WTC11 (cell line): ENCODE results near the gene ARHGAP18. TPM values are rescaled to one million over a fixed set of nuclear protein-coding genes. Genes with fewer than 3 reads are reported as not detected.

ENCODE experiments used
- ATAC-seq: fragments of 200-7000 bp; cut with Tn5 transposase; 2 replicates; pipeline ENCODE4 v1.10.0; 2021; ENCODE audit warnings: mild to moderate bottlenecking, moderate library complexity
- CTCF ChIA-PET: fragments of 300-600 bp; sonication (Branson Sonifier 250); formaldehyde crosslinking; loops from one replicate; lab custom pipeline; 2021; ENCODE audit warnings: antibody characterized with exemption; lab: Charles Lee
- POLR2A ChIA-PET: fragments of 350-600 bp; sonication (Branson Sonifier 250); formaldehyde crosslinking; loops from one replicate; lab custom pipeline; 2021; ENCODE audit warnings: antibody characterized with exemption; lab: Charles Lee
- DNase-seq: peaks from one replicate; pipeline ENCODE4 v3.0.0; 2021; ENCODE audit warnings: low spot score
- H3K27ac Mint-ChIP-seq: 2 replicates; pipeline ENCODE4 v1.8.0; 2021; ENCODE audit warnings: mixed read lengths
- H3K27me3 Mint-ChIP-seq: 2 replicates; pipeline ENCODE4 v1.8.0; 2021; ENCODE audit warnings: low read depth, mild to moderate bottlenecking, moderate library complexity, mixed read lengths
- H3K36me3 Mint-ChIP-seq: 2 replicates; pipeline ENCODE4 v1.8.0; 2021; ENCODE audit warnings: mixed read lengths
- H3K4me1 Mint-ChIP-seq: 2 replicates; pipeline ENCODE4 v1.8.0; 2022; ENCODE audit warnings: mixed read lengths
- H3K4me3 Mint-ChIP-seq: 2 replicates; pipeline ENCODE4 v1.8.0; 2021; ENCODE audit warnings: mild to moderate bottlenecking, moderate library complexity, mixed read lengths
- H3K9me3 Mint-ChIP-seq: 2 replicates; pipeline ENCODE4 v1.8.0; 2021; ENCODE audit warnings: mixed read lengths
- CREM ChIP-seq: sonication (generic); formaldehyde crosslinking; IDR thresholded peaks from 2 replicates; pipeline ENCODE4 v1.8.1; 2022; ENCODE audit warnings: mild to moderate bottlenecking, missing genetic modification reagents, moderate library complexity
- ELF4 ChIP-seq: sonication (generic); formaldehyde crosslinking; IDR thresholded peaks from 2 replicates; pipeline ENCODE4 v1.8.1; 2022; ENCODE audit warnings: low read depth, mild to moderate bottlenecking, moderate library complexity, missing genetic modification reagents
- ERG ChIP-seq: fragments of 250-450 bp; sonication (Bioruptor Pico); IDR thresholded peaks from 2 replicates; pipeline ENCODE4 v1.8.0; 2021; ENCODE audit warnings: mild to moderate bottlenecking
- ESRRA ChIP-seq: sonication (generic); formaldehyde crosslinking; IDR thresholded peaks from 2 replicates; pipeline ENCODE4 v1.8.1; 2022; ENCODE audit warnings: mild to moderate bottlenecking, missing genetic modification reagents, borderline replicate concordance
- GABPB1 ChIP-seq: sonication (generic); formaldehyde crosslinking; IDR thresholded peaks from 2 replicates; pipeline ENCODE4 v1.8.1; 2023; ENCODE audit warnings: mild to moderate bottlenecking, missing genetic modification reagents
- HMGA2 ChIP-seq: fragments of 250-450 bp; sonication (Bioruptor Pico); IDR thresholded peaks from 2 replicates; pipeline ENCODE4 v1.4.0; 2021; ENCODE audit warnings: mild to moderate bottlenecking, moderate library complexity
- HMGXB4 ChIP-seq: sonication (generic); formaldehyde crosslinking; IDR thresholded peaks from 2 replicates; pipeline ENCODE4 v1.8.1; 2023; ENCODE audit warnings: mild to moderate bottlenecking, moderate library complexity, missing genetic modification reagents
- JAZF1 ChIP-seq: fragments of 250-450 bp; sonication (Bioruptor Pico); IDR thresholded peaks from 2 replicates; pipeline ENCODE4 v1.9.0; 2021; ENCODE audit warnings: moderate library complexity, mild to moderate bottlenecking, inconsistent platforms
- KAT7 ChIP-seq: sonication (generic); formaldehyde crosslinking; IDR thresholded peaks from 2 replicates; pipeline ENCODE4 v1.8.1; 2023; ENCODE audit warnings: missing genetic modification reagents, mild to moderate bottlenecking, borderline replicate concordance
- NFYB ChIP-seq: sonication (generic); formaldehyde crosslinking; conservative IDR thresholded peaks from 2 replicates; pipeline ENCODE4 v1.8.0; 2022; ENCODE audit warnings: low read depth, missing genetic modification reagents
- RORB ChIP-seq: fragments of 250-450 bp; sonication (Bioruptor Pico); IDR thresholded peaks from 2 replicates; pipeline ENCODE4 v1.9.0; 2021; ENCODE audit warnings: mild to moderate bottlenecking
- SMAD4 ChIP-seq: sonication (generic); formaldehyde crosslinking; IDR thresholded peaks from 2 replicates; pipeline ENCODE4 v1.8.0; 2022; ENCODE audit warnings: mild to moderate bottlenecking, missing genetic modification reagents
- STAT6 ChIP-seq: sonication (generic); formaldehyde crosslinking; conservative IDR thresholded peaks from 2 replicates; pipeline ENCODE4 v1.8.1; 2023; ENCODE audit warnings: mild to moderate bottlenecking, low read depth, missing genetic modification reagents, moderate library complexity
- TCF7 ChIP-seq: sonication (generic); formaldehyde crosslinking; IDR thresholded peaks from 2 replicates; pipeline ENCODE4 v1.8.0; 2022; ENCODE audit warnings: mild to moderate bottlenecking, low read depth, missing genetic modification reagents, moderate library complexity
- ZBTB21 ChIP-seq: sonication (generic); formaldehyde crosslinking; IDR thresholded peaks from 2 replicates; pipeline ENCODE4 v1.8.1; 2023; ENCODE audit warnings: mild to moderate bottlenecking, missing genetic modification reagents, borderline replicate concordance
- ZNF121 ChIP-seq: sonication (generic); formaldehyde crosslinking; IDR thresholded peaks from 2 replicates; pipeline ENCODE4 v1.8.0; 2023; ENCODE audit warnings: missing genetic modification reagents
- ZNF423 ChIP-seq: fragments of 250-450 bp; sonication (Bioruptor Pico); IDR thresholded peaks from 2 replicates; pipeline ENCODE4 v2.1.2; 2022; ENCODE audit warnings: mild to moderate bottlenecking, moderate library complexity
- ZNF671 ChIP-seq: fragments of 250-450 bp; sonication (Bioruptor Pico); IDR thresholded peaks from 2 replicates; pipeline ENCODE4 v1.8.0; 2021; ENCODE audit warnings: mild to moderate bottlenecking
- total RNA-seq: library from RNA; stranded (reverse); gene quantifications from 3 replicates; pipeline ENCODE4 v1.2.3, GENCODE V29; 2021
- TF ChIP-seq, protein P1 (sequence below): sonication (generic); formaldehyde crosslinking; IDR thresholded peaks from 2 replicates; pipeline ENCODE4 v1.8.1; 2023; ENCODE audit warnings: mild to moderate bottlenecking, missing genetic modification reagents, moderate library complexity
- TF ChIP-seq, protein P2 (sequence below): fragments of 200-600 bp; IDR thresholded peaks from 2 replicates; pipeline ENCODE4 v1.8.0; 2022; ENCODE audit warnings: antibody characterized with exemption

The ARHGAP18 gene
- total RNA-seq, 1 experiment from 2014 or later: 4.6 TPM

GRCh38 chr6:129678463-129678862 is 31.5 kb downstream of the ARHGAP18 start:
- H3K27me3 Mint-ChIP-seq: no peaks in the 10 kb centered on the region
- no peak overlapping the region for H3K27ac Mint-ChIP-seq
- H3K36me3 Mint-ChIP-seq: no peaks in the 10 kb centered on the region
- no peak for DNase-seq
- no peak overlapping the region for H3K4me3 Mint-ChIP-seq
- H3K4me1 Mint-ChIP-seq: peaks cover 5% of the 10 kb centered on the region
- POLR2A ChIA-PET: no interaction called here
- H3K9me3 Mint-ChIP-seq: no peaks in the 10 kb centered on the region
- CTCF ChIA-PET: no interaction called here
- TF ChIP-seq ERG (CRISPR knock-in tag) (no peak), CREM (no peak), KAT7 (no peak), NFYB (CRISPR knock-in tag) (no peak), ELF4 (CRISPR knock-in tag) (no peak), ZNF423 (CRISPR knock-in tag) (no peak), JAZF1 (CRISPR knock-in tag) (no peak), ZNF121 (CRISPR knock-in tag) (no peak)
- TF ChIP-seq, all 79 proteins: peak for 0
- ATAC-seq: no peak

DNA sequence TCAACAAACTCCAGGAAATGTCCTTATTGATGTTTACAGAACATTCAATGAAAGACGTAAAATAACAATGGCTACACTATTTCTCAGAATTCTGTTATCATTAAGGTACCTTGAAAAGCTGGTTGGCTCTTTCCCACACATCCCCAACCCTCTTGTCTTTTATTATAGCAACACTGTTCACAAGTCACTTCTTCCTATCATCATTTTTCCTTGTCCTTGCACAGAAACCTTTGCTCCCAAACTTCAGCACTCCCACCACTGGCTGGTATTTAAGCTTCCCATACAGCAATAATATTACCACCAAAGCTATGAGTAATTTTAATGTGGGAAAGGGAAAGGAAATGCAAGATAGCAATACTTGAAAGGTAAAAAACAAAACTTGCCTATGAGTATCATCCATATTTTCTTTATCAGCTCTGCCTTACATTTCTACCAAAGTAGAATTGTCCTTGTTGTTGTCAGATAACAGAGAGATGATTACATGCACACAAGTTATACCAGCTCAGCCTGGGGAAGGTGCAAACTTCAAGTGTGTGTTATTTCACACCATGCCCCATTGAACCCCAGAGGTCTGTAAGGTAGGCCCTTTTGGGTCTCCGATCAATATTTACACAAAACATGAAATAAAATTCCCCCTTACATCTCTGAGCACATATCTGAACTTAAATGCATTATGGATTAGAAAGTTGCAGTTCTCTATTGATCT is 32.2 kb downstream of the ARHGAP18 start:
- POLR2A ChIA-PET: no interaction called here
- Mint-ChIP-seq H3K9me3 (no peaks in the 10 kb centered on the region), H3K4me1 (peaks cover 9% of the 10 kb centered on the region), H3K27me3 (no peaks in the 10 kb centered on the region), H3K36me3 (no peaks in the 10 kb centered on the region), H3K4me3 (no peak overlapping the region), H3K27ac (no peak overlapping the region)
- no peak for DNase-seq
- CTCF ChIA-PET: interaction anchor here (0.6 to 0.7 kb wide), 3 partner anchors 53 to 655 kb away, joined by 3 to 4 read pairs (median 3); no protein-coding TSS in a partner anchor
- no peak for ATAC-seq
- no peak for TF ChIP-seq TCF7
- no peak for TF ChIP-seq RORB (CRISPR knock-in tag)
- no peak for TF ChIP-seq KAT7
- TF ChIP-seq ERG (CRISPR knock-in tag): no peak
- TF ChIP-seq HMGXB4: no peak
- TF ChIP-seq HMGA2: no peak
- TF ChIP-seq ZBTB21 (CRISPR knock-in tag): no peak
- TF ChIP-seq, protein P1, sequence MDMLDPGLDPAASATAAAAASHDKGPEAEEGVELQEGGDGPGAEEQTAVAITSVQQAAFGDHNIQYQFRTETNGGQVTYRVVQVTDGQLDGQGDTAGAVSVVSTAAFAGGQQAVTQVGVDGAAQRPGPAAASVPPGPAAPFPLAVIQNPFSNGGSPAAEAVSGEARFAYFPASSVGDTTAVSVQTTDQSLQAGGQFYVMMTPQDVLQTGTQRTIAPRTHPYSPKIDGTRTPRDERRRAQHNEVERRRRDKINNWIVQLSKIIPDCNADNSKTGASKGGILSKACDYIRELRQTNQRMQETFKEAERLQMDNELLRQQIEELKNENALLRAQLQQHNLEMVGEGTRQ (CRISPR knock-in tag): no peak
- TF ChIP-seq, protein P2, sequence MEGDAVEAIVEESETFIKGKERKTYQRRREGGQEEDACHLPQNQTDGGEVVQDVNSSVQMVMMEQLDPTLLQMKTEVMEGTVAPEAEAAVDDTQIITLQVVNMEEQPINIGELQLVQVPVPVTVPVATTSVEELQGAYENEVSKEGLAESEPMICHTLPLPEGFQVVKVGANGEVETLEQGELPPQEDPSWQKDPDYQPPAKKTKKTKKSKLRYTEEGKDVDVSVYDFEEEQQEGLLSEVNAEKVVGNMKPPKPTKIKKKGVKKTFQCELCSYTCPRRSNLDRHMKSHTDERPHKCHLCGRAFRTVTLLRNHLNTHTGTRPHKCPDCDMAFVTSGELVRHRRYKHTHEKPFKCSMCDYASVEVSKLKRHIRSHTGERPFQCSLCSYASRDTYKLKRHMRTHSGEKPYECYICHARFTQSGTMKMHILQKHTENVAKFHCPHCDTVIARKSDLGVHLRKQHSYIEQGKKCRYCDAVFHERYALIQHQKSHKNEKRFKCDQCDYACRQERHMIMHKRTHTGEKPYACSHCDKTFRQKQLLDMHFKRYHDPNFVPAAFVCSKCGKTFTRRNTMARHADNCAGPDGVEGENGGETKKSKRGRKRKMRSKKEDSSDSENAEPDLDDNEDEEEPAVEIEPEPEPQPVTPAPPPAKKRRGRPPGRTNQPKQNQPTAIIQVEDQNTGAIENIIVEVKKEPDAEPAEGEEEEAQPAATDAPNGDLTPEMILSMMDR: no peak
- TF ChIP-seq GABPB1 (CRISPR knock-in tag): no peak
- TF ChIP-seq SMAD4 (CRISPR knock-in tag): no peak
- no peak for TF ChIP-seq STAT6 (CRISPR knock-in tag)
- TF ChIP-seq ESRRA (CRISPR knock-in tag): no peak
- no peak for TF ChIP-seq ZNF671 (CRISPR knock-in tag)
